Measurements from ENCODE around the gene TRMT1L.

The TRMT1L gene

DNA sequence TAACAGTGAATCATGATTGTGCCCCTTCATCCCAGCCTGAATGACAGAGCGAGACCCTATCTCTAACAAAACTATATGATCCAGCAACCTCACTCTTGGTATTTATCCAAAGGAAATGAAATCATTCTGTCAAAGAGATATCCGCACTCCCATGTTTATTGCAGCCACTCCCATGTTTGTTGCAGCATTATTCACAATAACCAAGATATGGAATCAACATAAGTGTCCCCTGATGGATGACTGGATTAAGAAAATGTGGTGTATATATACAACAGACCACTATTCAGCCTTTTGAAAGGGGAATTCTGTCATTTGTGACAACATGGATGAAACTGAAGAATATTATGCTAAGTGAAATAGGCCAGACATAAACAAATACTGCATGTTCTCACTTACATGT lies 44.4 kb downstream of the TRMT1L start:
- no peak for DNase-seq (ENCODE audit: low read depth in 2 of 2, low spot score in 1 of 2)

DNA sequence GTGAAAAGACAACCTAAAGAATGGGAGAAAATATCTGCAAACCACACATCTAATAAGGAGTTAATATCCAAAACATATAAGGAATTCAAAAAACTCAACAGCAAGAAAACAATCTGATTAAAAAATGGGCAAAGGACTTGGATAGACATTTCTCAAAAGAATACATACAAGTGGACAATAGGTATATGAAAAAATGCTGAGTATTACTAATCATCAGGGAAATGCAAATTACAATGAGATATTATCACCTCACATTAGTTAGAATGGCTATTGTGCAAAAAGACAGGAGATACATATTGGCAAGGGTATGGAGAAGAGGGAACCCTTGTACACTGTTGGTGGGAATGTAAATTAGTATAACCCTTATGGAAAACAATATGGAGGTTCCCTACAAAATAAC lies 44.9 kb downstream of the TRMT1L start:
- no peak for DNase-seq (ENCODE audit: low read depth in 2 of 2, low spot score in 1 of 2)

DNA sequence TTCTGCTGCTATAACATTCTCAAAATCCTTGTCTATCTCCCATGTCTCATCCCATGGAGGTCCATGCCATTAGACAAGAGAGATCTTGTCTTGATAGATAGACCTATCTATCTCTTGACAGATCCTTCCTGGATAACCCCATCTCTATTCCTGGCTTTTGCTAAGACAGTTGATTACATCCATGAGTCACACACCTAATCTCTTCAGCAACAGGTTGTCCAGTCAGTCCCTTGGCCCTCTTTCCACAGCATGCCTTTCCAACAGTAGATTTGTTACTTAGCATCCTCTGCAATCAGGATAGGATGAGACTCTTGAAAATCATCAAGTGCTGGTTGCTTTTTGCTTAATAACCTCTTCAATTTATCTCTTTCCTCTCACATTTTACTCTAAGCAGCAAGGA lies 46.6 kb downstream of the TRMT1L start:
- no peak for DNase-seq (ENCODE audit: low read depth in 2 of 2, low spot score in 1 of 2)

- no peak for DNase-seq (ENCODE audit: low read depth in 2 of 2, low spot score in 1 of 2)
Measured at GRCh38 chr1:185108321-185108720, 48.4 kb downstream of the TRMT1L start.

- DNase-seq (ENCODE audit: low read depth in 2 of 2, low spot score in 1 of 2), result no peak
Measured at GRCh38 chr1:185105121-185105520, 51.6 kb downstream of the TRMT1L start.

GRCh38 chr1:185104083-185104482 lies 52.7 kb downstream of the TRMT1L start:
- no peak for DNase-seq (ENCODE audit: low read depth in 2 of 2, low spot score in 1 of 2)

DNA sequence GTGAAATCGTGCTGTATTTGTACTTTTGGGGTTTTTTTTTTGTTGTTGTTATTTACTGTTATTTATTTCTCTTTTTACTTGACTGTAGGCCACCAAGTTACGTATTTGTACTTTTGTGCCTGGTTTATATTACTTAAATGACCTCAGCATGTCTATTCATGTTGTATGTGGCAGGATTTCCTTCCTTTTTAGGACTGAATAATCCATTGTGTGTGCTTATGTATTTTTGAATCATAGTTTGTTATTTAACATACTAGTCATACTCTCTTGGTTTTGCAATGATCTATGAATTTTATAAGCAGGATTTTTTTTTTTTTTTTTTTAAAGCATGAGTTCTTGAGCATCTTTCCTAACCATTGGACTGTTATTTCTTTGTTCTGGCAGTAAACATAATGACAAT lies 60.2 kb downstream of the TRMT1L start:
- no peak for DNase-seq (ENCODE audit: low read depth in 2 of 2, low spot score in 1 of 2)

DNA sequence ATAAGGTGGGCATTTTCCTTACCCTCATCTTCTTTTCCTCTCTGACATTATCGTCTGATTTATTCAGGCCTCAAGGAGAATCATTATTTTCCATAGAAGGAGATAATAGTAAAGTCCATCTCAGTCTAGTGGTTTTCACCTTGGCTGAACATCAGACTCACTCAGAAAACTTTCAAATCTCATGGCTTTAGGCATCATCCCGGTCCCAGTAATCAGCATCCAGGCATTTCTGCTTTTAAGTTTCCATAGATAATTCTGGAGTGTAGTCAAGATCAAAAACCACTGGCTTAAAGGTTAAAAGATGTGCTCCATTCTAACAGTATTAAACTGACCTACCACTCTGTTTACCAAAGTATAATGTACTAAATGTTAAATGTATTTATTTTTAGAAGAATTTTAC lies 62.0 kb downstream of the TRMT1L start:
- DNase-seq (ENCODE audit: low read depth in 2 of 2, low spot score in 1 of 2), result no peak

- no peak for DNase-seq (ENCODE audit: low read depth in 2 of 2, low spot score in 1 of 2)
Measured at GRCh38 chr1:185091480-185091879, 65.3 kb downstream of the TRMT1L start.

- no peak for DNase-seq (ENCODE audit: low read depth in 2 of 2, low spot score in 1 of 2)
Measured at GRCh38 chr1:185087746-185088145, 69.0 kb downstream of the TRMT1L start.

DNA sequence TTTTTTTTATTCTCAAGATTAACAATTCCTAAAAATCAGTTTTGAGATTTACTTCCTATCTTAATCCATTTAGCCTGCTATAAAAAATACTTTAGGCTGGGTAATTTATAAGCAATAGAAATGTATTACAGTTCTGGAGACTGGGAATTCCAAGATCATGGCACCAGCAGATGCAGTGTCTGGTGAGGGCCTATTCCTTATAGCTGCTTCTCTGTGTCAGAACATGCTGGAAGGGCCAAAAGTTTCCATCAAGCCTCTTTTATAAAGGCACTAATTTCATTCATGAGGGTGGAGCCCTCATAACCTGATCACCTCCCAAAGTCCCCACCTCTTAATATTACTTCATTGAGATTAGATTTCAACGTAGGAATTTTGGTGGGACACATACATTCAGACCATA lies 69.7 kb downstream of the TRMT1L start:
- DNase-seq (ENCODE audit: low read depth in 2 of 2, low spot score in 1 of 2), result no peak

DNA sequence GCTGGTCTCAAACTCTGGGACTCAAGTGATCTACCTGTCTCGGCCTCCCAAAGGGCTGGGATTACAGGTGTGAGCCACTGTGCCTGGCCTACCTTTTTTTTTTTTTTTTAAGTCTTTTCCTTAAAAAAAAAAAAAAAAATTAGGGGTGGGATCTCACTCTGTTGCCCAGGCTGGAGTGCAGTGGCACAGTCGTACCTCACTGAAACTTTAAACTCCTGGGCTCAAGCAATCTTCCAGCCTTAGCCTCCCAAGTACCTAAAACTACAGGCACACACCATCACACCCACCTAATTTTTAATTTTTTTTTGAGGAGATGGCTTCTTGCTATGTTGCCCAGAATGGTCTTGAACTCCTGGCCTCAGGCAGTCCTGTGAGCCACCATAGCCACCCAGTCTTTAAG lies 72.9 kb downstream of the TRMT1L start:
- no peak for DNase-seq (ENCODE audit: low read depth in 2 of 2, low spot score in 1 of 2)

DNA sequence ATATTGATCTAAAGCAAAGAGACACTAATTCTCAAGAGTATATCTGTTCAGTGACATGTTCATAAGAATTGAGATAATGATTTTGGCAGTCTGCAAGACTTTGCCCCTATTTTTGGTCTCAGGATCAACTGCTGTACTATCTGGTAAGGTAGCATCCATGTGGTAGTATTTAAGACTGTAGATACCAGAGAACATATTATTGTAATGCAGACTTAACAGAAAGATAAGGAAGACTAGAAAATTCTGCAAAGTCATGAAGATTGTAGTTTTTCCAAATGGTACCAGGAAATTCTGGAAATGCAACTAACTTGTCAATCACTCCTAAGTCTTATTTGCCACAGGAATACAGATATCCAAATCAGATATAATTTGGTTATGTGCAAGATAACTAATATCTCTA lies 76.3 kb downstream of the TRMT1L start:
- DNase-seq (ENCODE audit: low read depth in 2 of 2, low spot score in 1 of 2), result no peak

- no peak for DNase-seq (ENCODE audit: low read depth in 2 of 2, low spot score in 1 of 2)
Measured at GRCh38 chr1:185077374-185077773, 79.4 kb downstream of the TRMT1L start.

DNA sequence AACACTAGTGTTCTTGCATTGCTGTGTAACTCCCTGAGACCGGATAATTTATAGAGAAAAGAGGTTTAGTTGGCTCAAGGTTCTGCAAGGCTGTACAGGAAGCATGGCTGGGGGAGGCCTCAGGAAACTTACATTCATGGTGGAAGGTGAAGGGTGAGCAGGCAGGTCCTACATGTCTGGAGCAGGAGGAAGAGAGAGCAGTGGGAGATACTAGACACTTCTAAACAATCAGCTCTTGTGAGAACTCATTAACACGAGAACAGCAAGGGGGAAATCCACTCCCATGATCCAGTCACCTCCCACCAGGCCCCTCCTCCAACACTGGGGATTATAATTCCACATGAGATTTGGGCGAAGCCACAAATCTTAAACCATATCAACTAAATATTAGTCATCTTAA lies 81.3 kb downstream of the TRMT1L start:
- DNase-seq (ENCODE audit: low read depth in 2 of 2, low spot score in 1 of 2), result no peak

GRCh38 chr1:185074307-185074706 lies 82.4 kb downstream of the TRMT1L start:
- DNase-seq (ENCODE audit: low read depth in 2 of 2, low spot score in 1 of 2), result no peak

DNA sequence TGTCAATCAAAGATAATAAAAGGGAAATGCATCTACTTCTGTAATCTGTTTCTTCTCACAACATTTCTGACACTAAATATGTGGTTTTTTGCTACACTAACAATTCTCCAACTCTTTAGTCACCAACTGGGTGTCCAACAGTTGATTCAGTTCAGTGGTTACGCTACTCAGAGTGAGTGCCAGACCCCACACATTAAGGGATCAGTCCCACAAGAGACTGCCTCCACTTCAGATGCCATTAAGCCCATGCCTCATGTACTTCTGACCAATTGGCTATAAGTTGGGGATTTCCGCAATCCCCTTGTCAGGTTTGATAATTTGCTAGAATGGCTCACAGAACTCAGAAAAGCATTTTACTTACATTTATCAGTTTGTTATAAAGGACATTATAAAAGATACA lies 83.0 kb downstream of the TRMT1L start:
- DNase-seq (ENCODE audit: low read depth in 2 of 2, low spot score in 1 of 2), result no peak

GRCh38 chr1:185070051-185070450 lies 86.7 kb downstream of the TRMT1L start:
- DNase-seq (ENCODE audit: low read depth in 2 of 2, low spot score in 1 of 2), result no peak

GRCh38 chr1:185069202-185069772 lies 87.5 kb downstream of the TRMT1L start:
- DNase-seq (ENCODE audit: low read depth in 2 of 2, low spot score in 1 of 2), result no peak

- no peak for DNase-seq (ENCODE audit: low read depth in 2 of 2, low spot score in 1 of 2)
Measured at GRCh38 chr1:185068341-185068740, 88.4 kb downstream of the TRMT1L start.

Data from stimulated activated CD8-positive, alpha-beta memory T cell treated with anti-CD3 and anti-CD28 coated beads, Interleukin-4, amount 100 ng/mL, for 4 hours (primary cell).